K562 (cell line): ENCODE data around the gene TTC23L. TPM values are rescaled to one million over a fixed set of nuclear protein-coding genes. Genes with fewer than 3 reads are reported as not detected.

Experiments
- ATAC-seq: fragments of 200-7000 bp; cut with Tn5 transposase; 3 replicates; pipeline ENCODE4 v1.9.1; 2020; ENCODE audit warnings: moderate library complexity
- BruUV-seq: library from RNA; stranded (reverse); fragments of 400-500 nt; replicated peaks from 2 replicates; lab custom pipeline; 2021; lab: Mats Ljungman, UMichigan
- CTCF ChIA-PET: fragments of 300-600 bp; formaldehyde crosslinking; extraction: SDS; loops from one replicate; lab custom pipeline; 2021; ENCODE audit warnings: low intra/inter-chr PET ratio; lab: Yijun Ruan, JAX
- POLR2A ChIA-PET: fragments of 300-600, 350-650 bp; sonication (Branson Sonifier 250); formaldehyde crosslinking; extraction: SDS; loops from one replicate; lab custom pipeline; 2021; ENCODE audit warnings: antibody characterized with exemption, inconsistent platforms; lab: Yijun Ruan, JAX
- DNase-seq, 4 experiments: peaks; one replicate each; pipeline versions ENCODE4 v3.0.0 to v3.0.0-alpha.2; 2011 to 2018; ENCODE audit warnings: low spot score in 3 of 4, mixed read lengths in 3 of 4; ENCODE audit errors: extremely low read depth in 1 of 4
- FAIRE-seq: peaks from 2 replicates; lab custom pipeline; 2011; peaks lifted over from hg19 to GRCh38; lab: Jason Lieb, UNC
- H2AFZ ChIP-seq: 2 replicates; pipeline ENCODE4 v1.6.0; 2011; ENCODE audit warnings: low read depth, low read length, control low read depth, inconsistent platforms
- H3K27ac ChIP-seq: fragments of 200-600 bp; 3 replicates; pipeline ENCODE4 v1.8.0; 2011; ENCODE audit warnings: low read depth, mild to moderate bottlenecking, control low read depth, inconsistent platforms, low read length, moderate library complexity, mixed read lengths; ENCODE audit errors: extremely low read depth
- H3K27me3 ChIP-seq, 2 experiments: fragments of 300-600 bp in 1 of 2; 2 replicates in 1 of 2; 3 replicates in 1 of 2; pipeline versions ENCODE4 v1.6.0 to v1.8.0; 2011; ENCODE audit warnings: inconsistent platforms in 2 of 2, low read length in 2 of 2, mild to moderate bottlenecking in 1 of 2, mixed read lengths in 1 of 2, moderate library complexity in 1 of 2; ENCODE audit not compliant: control insufficient read depth in 2 of 2, insufficient read depth in 2 of 2
- H3K36me3 ChIP-seq: fragments of 300-600 bp; 3 replicates; pipeline ENCODE4 v1.8.0; 2011; ENCODE audit warnings: mild to moderate bottlenecking, low read length, inconsistent platforms; ENCODE audit not compliant: control insufficient read depth, insufficient read depth
- H3K4me1 ChIP-seq, 2 experiments: fragments of 200-600 bp in 1 of 2; replicated peaks in 1 of 2; 2 replicates in 1 of 2; 3 replicates in 1 of 2; pipeline versions ENCODE4 v1.5.1 to v1.8.0; 2011; ENCODE audit warnings: inconsistent platforms in 2 of 2, low read length in 2 of 2, mild to moderate bottlenecking in 1 of 2, mixed read lengths in 1 of 2, moderate library complexity in 1 of 2; ENCODE audit not compliant: control insufficient read depth in 2 of 2, insufficient read depth in 2 of 2
- H3K4me2 ChIP-seq: 2 replicates; pipeline ENCODE4 v1.6.1; 2011; ENCODE audit warnings: low read length, control low read depth, inconsistent platforms, mixed read lengths; ENCODE audit not compliant: insufficient read depth
- H3K4me3 ChIP-seq: fragments of 200-600 bp; sonication (generic), shearing (Covaris generic); 2 replicates; pipeline ENCODE4 v1.5.1; 2016; ENCODE audit warnings: control low read depth, inconsistent platforms
- H3K79me2 ChIP-seq: fragments of 200-600 bp; 3 replicates; pipeline ENCODE4 v1.8.0; 2011; ENCODE audit warnings: low read length, inconsistent platforms; ENCODE audit not compliant: control insufficient read depth, insufficient read depth
- H3K9ac ChIP-seq, 2 experiments: 2 replicates each; pipeline versions ENCODE4 v1.6.0 to v1.6.1; 2011; ENCODE audit warnings: low read depth in 2 of 2, low read length in 2 of 2, control low read depth in 1 of 2, inconsistent platforms in 1 of 2, mild to moderate bottlenecking in 1 of 2, mixed read lengths in 1 of 2; ENCODE audit not compliant: insufficient read depth in 1 of 2
- H3K9me1 ChIP-seq: one replicate; pipeline ENCODE4 v1.6.0; 2011; ENCODE audit warnings: inconsistent platforms, mild to moderate bottlenecking, low read length, moderate library complexity; ENCODE audit not compliant: control insufficient read depth, insufficient read depth
- H3K9me3 ChIP-seq: replicated peaks from 2 replicates; pipeline ENCODE4 v1.5.1; 2011; ENCODE audit warnings: low read depth, low read length, inconsistent platforms; ENCODE audit not compliant: control insufficient read depth, insufficient read depth
- H4K20me1 ChIP-seq: replicated peaks from 2 replicates; pipeline ENCODE4 v1.6.1; 2011; ENCODE audit warnings: low read length, inconsistent platforms, mixed read lengths; ENCODE audit not compliant: control insufficient read depth, insufficient read depth
- ARNT ChIP-seq, 2 experiments: fragments of 450-650 bp; IDR thresholded peaks; 2 replicates each; pipeline ENCODE4 v1.6.1; 2016; ENCODE audit warnings: mild to moderate bottlenecking in 1 of 2
- EHMT2 ChIP-seq: fragments of 450-650 bp; IDR thresholded peaks from 2 replicates; pipeline ENCODE4 v1.6.1; 2018; ENCODE audit warnings: antibody characterized with exemption
- HMGN3 ChIP-seq: IDR thresholded peaks from 2 replicates; pipeline ENCODE4 v1.6.1; 2011; ENCODE audit warnings: borderline replicate concordance, low read depth, mild to moderate bottlenecking, mixed read lengths, low read length; ENCODE audit not compliant: insufficient read length; ENCODE audit errors: extremely low read depth
- HNRNPH1 ChIP-seq: fragments of 200-400 bp; formaldehyde crosslinking; optimal IDR thresholded peaks from 2 replicates; pipeline ENCODE3; 2017; ENCODE audit warnings: low read depth, mild to moderate bottlenecking, low read length, moderate library complexity
- HNRNPLL ChIP-seq: fragments of 200-400 bp; formaldehyde crosslinking; IDR thresholded peaks from 2 replicates; pipeline ENCODE4 v1.6.1; 2017; ENCODE audit warnings: low read length, low read depth, mild to moderate bottlenecking; ENCODE audit not compliant: poor library complexity, severe bottlenecking
- JUN ChIP-seq, 2 experiments: sonication (generic) in 1 of 2; formaldehyde crosslinking in 1 of 2; IDR thresholded peaks; 2 replicates each; pipeline versions ENCODE4 v1.6.1 to v1.8.0; 2012 to 2022; ENCODE audit warnings: borderline replicate concordance in 2 of 2, mild to moderate bottlenecking in 2 of 2, improper control_type of control experiment in 1 of 2, low read depth in 1 of 2, low read length in 1 of 2, missing genetic modification reagents in 1 of 2
- JUNB ChIP-seq: fragments of 450-650 bp; formaldehyde crosslinking; conservative IDR thresholded peaks from 2 replicates; pipeline ENCODE4 v1.4.0; 2020; ENCODE audit warnings: mild to moderate bottlenecking
- MAFG ChIP-seq: fragments of 450-650 bp; conservative IDR thresholded peaks from 2 replicates; pipeline ENCODE4 v1.6.1; 2016; ENCODE audit warnings: missing genetic modification characterization, missing compliant biosample characterization
- NFE2 ChIP-seq: IDR thresholded peaks from 2 replicates; pipeline ENCODE4 v1.6.1; 2014; ENCODE audit warnings: antibody characterized with exemption, low read depth
- PYGO2 ChIP-seq: fragments of 450-650 bp; IDR thresholded peaks from 2 replicates; pipeline ENCODE4 v1.6.1; 2016; ENCODE audit warnings: mild to moderate bottlenecking, missing genetic modification characterization, moderate library complexity, missing compliant biosample characterization
- TRIM24 ChIP-seq, 2 experiments: fragments of 450-650 bp; IDR thresholded peaks; 2 replicates each; pipeline ENCODE4 v1.6.1; 2016
- ZBTB8A ChIP-seq: fragments of 450-650 bp; IDR thresholded peaks from 2 replicates; pipeline ENCODE4 v1.6.1; 2018; ENCODE audit warnings: mild to moderate bottlenecking, moderate library complexity; ENCODE audit not compliant: partially characterized antibody
- ZNF316 ChIP-seq: fragments of 450-650 bp; IDR thresholded peaks from 2 replicates; pipeline ENCODE4 v1.6.1; 2016
- WGBS: fragments of 100-300 bp; shearing (Covaris generic); methylation state at CpG from one replicate; pipeline ENCODE4 v1.1.6; 2016; ENCODE audit warnings: low coverage, mixed read lengths; ENCODE audit not compliant: insufficient coverage; ENCODE audit errors: missing lambda C conversion rate; 5-methylcytosine and 5-hydroxymethylcytosine counted together
- in situ Hi-C: fragments of 300-500 bp; cut with MboI; formaldehyde crosslinking; loops from 4 replicates; pipeline ENCODE4 v1.15.0; 2018; ENCODE audit warnings: inconsistent platforms, mixed read lengths
- intact Hi-C: fragments of 100-400 bp; cut with micrococcal nuclease; formaldehyde crosslinking; loops from 2 replicates; pipeline ENCODE4 v1.14.2; 2022
- polyA plus RNA-seq, 8 experiments: library from polyadenylated mRNA; depleted of rRNA in 4 of 8; stranded (reverse) in 5 of 8; unstranded in 3 of 8; fragments of >200 nt; fragmentation: Nextera tagmentation in 2 of 8; fragmentation: Illumina TruSeq in 1 of 8; extraction: Ambion mirVana in 2 of 8; extraction: Trizol in 1 of 8; gene quantifications; 2 replicates each; pipeline versions ENCODE4 v1.2.1 to v1.2.3, GENCODE V29; 2011 to 2014; ENCODE audit warnings: inconsistent platforms in 1 of 8, missing spikeins in 1 of 8
- total RNA-seq, 7 experiments: library from RNA; depleted of rRNA in 6 of 7; stranded (reverse); fragments of >200 nt in 6 of 7; fragmentation: Illumina TruSeq in 2 of 7; extraction: Trizol in 2 of 7; gene quantifications; 2 replicates each; pipeline versions ENCODE4 v1.2.1 to v1.2.3, GENCODE V29; 2011 to 2021; ENCODE audit warnings: low replicate concordance in 1 of 7
- TF ChIP-seq, protein P1 (sequence below): sonication (generic); IDR thresholded peaks from 2 replicates; pipeline ENCODE4 v1.6.1; 2016
- TF ChIP-seq, protein P2 (sequence below): fragments of 450-650 bp; IDR thresholded peaks from 2 replicates; pipeline ENCODE4 v1.6.1; 2016; ENCODE audit warnings: antibody characterized with exemption
- TF ChIP-seq, protein P3 (sequence below): fragments of 450-650 bp; IDR thresholded peaks from 2 replicates; pipeline ENCODE4 v1.6.1; 2017; ENCODE audit warnings: antibody characterized with exemption

TTC23L gene
- total and polyA plus RNA-seq, 9 of the 15 experiments (the other 6 are each of a cell fraction or from before 2014, with no cell fraction given), result 0.03 to 0.32 (median 0.14) TPM; not detected in 2

GRCh38 chr5:34826347-34826746, 12.6 kb upstream of the TTC23L start (continued):
- TF ChIP-seq, protein P1, sequence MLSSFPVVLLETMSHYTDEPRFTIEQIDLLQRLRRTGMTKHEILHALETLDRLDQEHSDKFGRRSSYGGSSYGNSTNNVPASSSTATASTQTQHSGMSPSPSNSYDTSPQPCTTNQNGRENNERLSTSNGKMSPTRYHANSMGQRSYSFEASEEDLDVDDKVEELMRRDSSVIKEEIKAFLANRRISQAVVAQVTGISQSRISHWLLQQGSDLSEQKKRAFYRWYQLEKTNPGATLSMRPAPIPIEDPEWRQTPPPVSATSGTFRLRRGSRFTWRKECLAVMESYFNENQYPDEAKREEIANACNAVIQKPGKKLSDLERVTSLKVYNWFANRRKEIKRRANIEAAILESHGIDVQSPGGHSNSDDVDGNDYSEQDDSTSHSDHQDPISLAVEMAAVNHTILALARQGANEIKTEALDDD, result no peak
- TF ChIP-seq HMGN3 (no peak), HNRNPH1 (no peak), PYGO2 (tag) (no peak)

DNA sequence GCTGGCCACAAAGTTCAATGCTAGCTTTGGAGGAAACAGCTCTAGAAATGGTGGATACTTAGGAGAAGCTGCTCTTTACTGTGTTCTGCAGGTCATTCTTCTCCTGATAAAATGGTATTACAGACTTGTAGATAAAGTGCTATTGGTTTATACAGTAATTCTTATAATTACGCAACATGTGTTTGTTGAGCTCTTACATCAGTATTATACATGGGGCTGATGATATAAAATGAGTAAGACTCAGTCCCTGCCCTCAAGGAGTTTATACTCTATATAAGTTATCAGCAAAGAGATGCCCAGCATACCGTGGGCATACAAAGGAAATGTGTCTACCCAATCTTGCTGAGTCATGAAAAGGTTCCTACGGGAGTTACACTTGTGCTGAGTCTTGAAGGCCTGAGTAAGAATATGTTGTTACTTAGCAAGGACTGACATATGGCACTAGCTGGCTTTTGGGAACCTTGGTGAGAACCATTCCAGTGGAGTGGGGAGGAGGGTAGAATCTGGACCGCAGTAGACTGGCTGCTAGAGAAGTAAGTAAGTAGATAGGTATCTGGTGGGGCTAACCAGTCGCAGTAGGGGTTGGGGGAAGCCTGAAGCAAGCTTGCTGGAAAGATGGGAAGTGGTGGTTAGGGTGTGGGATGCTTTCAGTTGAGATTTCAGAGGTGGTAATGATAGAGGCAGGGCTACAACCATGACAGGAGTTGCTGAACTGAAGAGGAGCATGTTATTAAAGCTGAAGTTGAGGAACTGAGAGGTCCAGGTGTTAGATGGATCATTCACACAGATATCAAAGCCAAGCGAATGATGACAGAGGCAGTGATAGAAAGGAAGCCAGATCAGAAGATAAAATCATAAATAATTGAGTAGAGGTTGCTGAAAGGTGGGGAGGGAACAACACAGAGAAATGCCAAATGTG, 11.1 kb upstream of the TTC23L start:
- H2AFZ ChIP-seq, result no peak overlapping the region
- no peak overlapping the region for H3K4me3 ChIP-seq
- no peaks in the 10 kb centered on the region for H3K9me3 ChIP-seq
- no peak overlapping the region for H3K27ac ChIP-seq
- no peaks in the 10 kb centered on the region for H3K79me2 ChIP-seq
- in situ Hi-C loops (no loop called here), intact Hi-C loops (no loop called here)
- H3K9ac ChIP-seq, result no peak overlapping the region
- BruUV-seq, result no TSS peak
- no peaks in the 10 kb centered on the region for H3K27me3 ChIP-seq
- CTCF ChIA-PET, result no interaction called here
- ATAC-seq, result no peak
- H3K9me1 ChIP-seq, result no peaks in the 10 kb centered on the region
- no peak for FAIRE-seq
- H3K4me1 ChIP-seq, result no peaks in the 10 kb centered on the region
- 85% methylated on average over 6 of the region's 6 CpGs for WGBS
- peaks cover 62% of the 10 kb centered on the region for H3K36me3 ChIP-seq
- DNase-seq, result no peak
- POLR2A ChIA-PET, result interaction anchor here (0.6 to 1.5 kb wide), 2 partner anchors 8 to 11 kb away, joined by 3 to 7 read pairs; partner anchors contain the start of gene TTC23L
- H3K4me2 ChIP-seq, result no peak overlapping the region
- H4K20me1 ChIP-seq, result no peaks in the 10 kb centered on the region
- TF ChIP-seq NFE2 (peak; percentile 39; the same call in 1 of the 2 replicates), TRIM24 (IDR thresholded peaks at IDR 0.05) (peak; percentile 16 to 59; a peak in 2 of 4 replicates), ZNF316 (peak; percentile 89), ARNT (IDR thresholded peaks at IDR 0.05) (no peak), ZBTB8A (no peak), JUNB (CRISPR knock-in tag) (no peak), MAFG (tag) (peak; percentile 78), JUN (IDR thresholded peaks at IDR 0.05; ENCODE audit: borderline replicate concordance, low read depth, low read length) (no peak), JUN (CRISPR knock-in tag; IDR thresholded peaks at IDR 0.05; ENCODE audit: borderline replicate concordance) (no peak), HNRNPLL (no peak), EHMT2 (no peak)
- TF ChIP-seq, protein P2, sequence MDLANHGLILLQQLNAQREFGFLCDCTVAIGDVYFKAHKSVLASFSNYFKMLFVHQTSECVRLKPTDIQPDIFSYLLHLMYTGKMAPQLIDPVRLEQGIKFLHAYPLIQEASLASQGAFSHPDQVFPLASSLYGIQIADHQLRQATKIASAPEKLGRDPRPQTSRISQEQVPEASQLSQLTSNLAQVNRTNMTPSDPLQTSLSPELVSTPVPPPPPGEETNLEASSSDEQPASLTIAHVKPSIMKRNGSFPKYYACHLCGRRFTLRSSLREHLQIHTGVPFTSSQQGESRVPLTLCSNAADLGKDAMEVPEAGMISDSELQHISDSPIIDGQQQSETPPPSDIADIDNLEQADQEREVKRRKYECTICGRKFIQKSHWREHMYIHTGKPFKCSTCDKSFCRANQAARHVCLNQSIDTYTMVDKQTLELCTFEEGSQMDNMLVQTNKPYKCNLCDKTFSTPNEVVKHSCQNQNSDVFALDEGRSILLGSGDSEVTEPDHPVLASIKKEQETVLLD, result no peak
- TF ChIP-seq, protein P3, sequence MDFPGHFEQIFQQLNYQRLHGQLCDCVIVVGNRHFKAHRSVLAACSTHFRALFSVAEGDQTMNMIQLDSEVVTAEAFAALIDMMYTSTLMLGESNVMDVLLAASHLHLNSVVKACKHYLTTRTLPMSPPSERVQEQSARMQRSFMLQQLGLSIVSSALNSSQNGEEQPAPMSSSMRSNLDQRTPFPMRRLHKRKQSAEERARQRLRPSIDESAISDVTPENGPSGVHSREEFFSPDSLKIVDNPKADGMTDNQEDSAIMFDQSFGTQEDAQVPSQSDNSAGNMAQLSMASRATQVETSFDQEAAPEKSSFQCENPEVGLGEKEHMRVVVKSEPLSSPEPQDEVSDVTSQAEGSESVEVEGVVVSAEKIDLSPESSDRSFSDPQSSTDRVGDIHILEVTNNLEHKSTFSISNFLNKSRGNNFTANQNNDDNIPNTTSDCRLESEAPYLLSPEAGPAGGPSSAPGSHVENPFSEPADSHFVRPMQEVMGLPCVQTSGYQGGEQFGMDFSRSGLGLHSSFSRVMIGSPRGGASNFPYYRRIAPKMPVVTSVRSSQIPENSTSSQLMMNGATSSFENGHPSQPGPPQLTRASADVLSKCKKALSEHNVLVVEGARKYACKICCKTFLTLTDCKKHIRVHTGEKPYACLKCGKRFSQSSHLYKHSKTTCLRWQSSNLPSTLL, result no peak
